Neural progenitor cell (in vitro differentiated cells): ENCODE measurements around the gene PYURF.

Source experiments
- EZH2 ChIP-seq: fragments of 200-600 bp; sonication (generic); IDR thresholded peaks from 2 replicates; pipeline ENCODE4 v1.6.1; 2017; ENCODE audit warnings: antibody characterized with exemption, mild to moderate bottlenecking, moderate library complexity
- EZH2phosphoT487 ChIP-seq: fragments of 200-600 bp; sonication (generic); IDR thresholded peaks from 2 replicates; pipeline ENCODE4 v1.6.1; 2017; ENCODE audit warnings: antibody characterized with exemption
- TF ChIP-seq, protein P1 (sequence below): fragments of 200-600 bp; sonication (generic); IDR thresholded peaks from 2 replicates; pipeline ENCODE4 v1.5.1; 2017; ENCODE audit warnings: antibody characterized with exemption, mild to moderate bottlenecking

DNA sequence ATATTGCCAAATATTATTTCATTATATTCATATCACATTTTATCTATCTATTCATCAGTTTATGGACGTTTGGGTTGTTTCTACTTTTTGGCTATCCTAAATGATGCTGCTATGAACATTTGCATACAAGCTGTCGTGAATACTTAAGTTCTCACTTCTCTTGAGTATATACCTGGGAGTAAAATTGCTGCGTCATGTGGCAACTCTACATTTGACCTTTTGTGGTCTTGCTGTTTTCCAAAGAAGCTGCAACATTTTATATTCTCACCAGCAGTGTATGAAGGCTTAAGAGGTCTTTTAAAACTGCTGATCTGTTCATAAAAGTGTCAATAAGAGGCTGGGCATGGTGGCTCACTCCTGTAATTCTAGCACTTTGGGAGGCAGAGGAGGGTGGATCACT is 5.8 kb downstream of the PYURF start:
- TF ChIP-seq, protein P1, sequence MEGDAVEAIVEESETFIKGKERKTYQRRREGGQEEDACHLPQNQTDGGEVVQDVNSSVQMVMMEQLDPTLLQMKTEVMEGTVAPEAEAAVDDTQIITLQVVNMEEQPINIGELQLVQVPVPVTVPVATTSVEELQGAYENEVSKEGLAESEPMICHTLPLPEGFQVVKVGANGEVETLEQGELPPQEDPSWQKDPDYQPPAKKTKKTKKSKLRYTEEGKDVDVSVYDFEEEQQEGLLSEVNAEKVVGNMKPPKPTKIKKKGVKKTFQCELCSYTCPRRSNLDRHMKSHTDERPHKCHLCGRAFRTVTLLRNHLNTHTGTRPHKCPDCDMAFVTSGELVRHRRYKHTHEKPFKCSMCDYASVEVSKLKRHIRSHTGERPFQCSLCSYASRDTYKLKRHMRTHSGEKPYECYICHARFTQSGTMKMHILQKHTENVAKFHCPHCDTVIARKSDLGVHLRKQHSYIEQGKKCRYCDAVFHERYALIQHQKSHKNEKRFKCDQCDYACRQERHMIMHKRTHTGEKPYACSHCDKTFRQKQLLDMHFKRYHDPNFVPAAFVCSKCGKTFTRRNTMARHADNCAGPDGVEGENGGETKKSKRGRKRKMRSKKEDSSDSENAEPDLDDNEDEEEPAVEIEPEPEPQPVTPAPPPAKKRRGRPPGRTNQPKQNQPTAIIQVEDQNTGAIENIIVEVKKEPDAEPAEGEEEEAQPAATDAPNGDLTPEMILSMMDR: no peak
- TF ChIP-seq EZH2 (no peak), EZH2phosphoT487 (no peak)
